Lower lobe of right lung (tissue), 2 donors: ENCODE results near the gene WDR46. TPM values are rescaled to one million over a fixed set of nuclear protein-coding genes. Genes with fewer than 3 reads are reported as not detected.

Source experiments
- ATAC-seq, 2 donors: fragments of 200-7000 bp; cut with Tn5 transposase; one replicate each; pipeline ENCODE4 v1.9.1; 2020 to 2022; ENCODE audit warnings: mild to moderate bottlenecking in 2 of 2, moderate library complexity in 2 of 2
- DNase-seq: peaks from one replicate; pipeline ENCODE4 v3.0.0-alpha.2; 2020
- H3K27ac ChIP-seq: fragments of 200-600 bp; one replicate; pipeline ENCODE4 v1.8.0; 2022
- H3K27me3 ChIP-seq: fragments of 200-600 bp; one replicate; pipeline ENCODE4 v1.8.0; 2022; ENCODE audit warnings: low read depth
- H3K36me3 ChIP-seq: fragments of 200-600 bp; one replicate; pipeline ENCODE4 v1.8.0; 2022; ENCODE audit warnings: mild to moderate bottlenecking
- H3K4me1 ChIP-seq: fragments of 200-600 bp; one replicate; pipeline ENCODE4 v1.8.0; 2022
- H3K4me3 ChIP-seq: fragments of 200-600 bp; one replicate; pipeline ENCODE4 v1.8.0; 2022; ENCODE audit warnings: mild to moderate bottlenecking
- H3K9me3 ChIP-seq: fragments of 200-600 bp; one replicate; pipeline ENCODE4 v1.8.0; 2022
- CTCF ChIP-seq: fragments of 200-600 bp; IDR thresholded peaks from one replicate; pipeline ENCODE4 v1.8.0; 2022; ENCODE audit warnings: antibody characterized with exemption, mild to moderate bottlenecking
- intact Hi-C: fragments of 100-400 bp; cut with DNase I; formaldehyde crosslinking; loops from one replicate; pipeline ENCODE4 v1.11.0; 2022
- total RNA-seq: library from RNA; stranded (reverse); fragmentation: NEBNext Ultra II Directional; extraction: Animal tissue kit (Norgen Biotek cat#: 25700); gene quantifications from one replicate; pipeline ENCODE4 v1.2.1, GENCODE V29; 2021
- donor health status: DM: no; HTN: yes; CAD: no; lungs with severe emphysema.

The WDR46 gene
- total RNA-seq, 1 donor from 2014 or later, result 34.4 TPM

DNA sequence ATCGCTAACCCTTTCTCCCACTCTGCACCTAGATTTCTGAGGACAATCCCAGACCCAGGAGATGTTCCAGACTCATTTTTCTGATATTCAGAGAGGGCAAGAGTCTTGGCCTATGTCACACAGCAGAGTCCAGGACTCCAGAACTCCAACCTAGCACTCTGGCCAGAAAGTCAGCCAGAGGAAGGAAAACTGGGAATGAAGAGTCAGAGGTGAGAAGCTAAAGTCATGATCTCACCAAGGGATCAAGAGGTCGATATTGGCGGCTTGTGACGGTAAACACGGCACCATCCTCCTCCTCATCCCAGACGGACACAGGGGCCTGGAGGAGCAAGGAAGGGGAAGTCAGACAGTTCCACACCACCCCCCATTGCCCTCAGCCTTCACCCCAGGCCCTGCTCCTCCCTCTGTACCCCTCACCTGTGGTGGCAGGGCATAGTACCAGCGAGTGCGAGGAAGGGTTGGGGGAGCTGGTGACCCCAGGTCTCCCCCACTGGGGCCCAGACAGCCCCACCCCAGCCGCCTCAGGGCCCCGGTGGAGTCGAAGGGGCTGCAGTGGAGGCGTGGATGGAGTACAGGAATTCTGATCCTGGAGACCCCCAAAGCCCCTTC lies 7.9 kb upstream of the WDR46 start:
- H3K9me3 ChIP-seq, result no peaks in the 10 kb centered on the region
- intact Hi-C loops, result no loop called here
- no peak for ATAC-seq
- peak overlapping the region; percentile 90 for H3K27ac ChIP-seq
- peaks cover 38% of the 10 kb centered on the region for H3K4me1 ChIP-seq
- DNase-seq, result no peak
- H3K27me3 ChIP-seq, result no peaks in the 10 kb centered on the region
- no peak for TF ChIP-seq CTCF
- H3K4me3 ChIP-seq, result peak overlapping the region; percentile 70
- H3K36me3 ChIP-seq, result peaks cover 55% of the 10 kb centered on the region

DNA sequence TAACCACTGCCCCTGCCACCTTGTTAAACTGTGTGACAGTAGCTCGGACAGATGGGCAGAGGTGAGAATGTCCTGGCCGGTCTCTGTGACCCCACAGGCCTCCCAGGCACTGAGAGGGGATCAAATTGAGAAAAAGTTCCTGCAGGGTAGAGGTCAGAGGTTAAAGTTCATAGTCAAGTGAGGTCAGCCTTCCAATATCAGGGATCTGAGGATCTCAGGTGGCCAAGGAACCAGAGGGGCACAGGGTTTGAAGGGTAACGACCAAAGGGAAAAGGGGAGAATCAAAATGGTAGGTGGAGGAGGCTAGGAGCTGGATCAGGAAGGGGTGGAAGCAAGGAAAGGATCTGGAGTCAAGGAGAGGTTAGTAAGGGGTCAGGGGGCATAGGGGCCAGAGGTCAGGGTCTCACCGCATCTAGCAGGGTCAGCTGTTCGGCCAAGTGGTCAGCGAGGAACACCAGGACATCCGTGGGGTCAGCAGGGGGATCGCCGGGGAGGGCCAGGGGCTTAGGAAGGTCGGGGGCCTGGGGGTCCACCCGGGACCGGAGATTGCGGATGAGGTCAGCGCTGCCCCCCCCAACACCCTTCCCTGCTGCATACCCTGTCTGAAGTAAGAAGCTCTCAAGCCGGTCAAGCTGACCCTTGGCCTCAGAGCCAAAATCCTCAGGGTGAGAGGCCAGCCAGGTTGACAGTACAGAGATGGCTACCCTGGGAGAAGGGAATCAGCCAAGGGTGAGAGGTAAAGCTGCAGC lies 6.8 kb upstream of the WDR46 start:
- Histone ChIP-seq H3K9me3 (no peaks in the 10 kb centered on the region), H3K4me3 (no peak overlapping the region), H3K36me3 (peaks cover 61% of the 10 kb centered on the region), H3K4me1 (peaks cover 30% of the 10 kb centered on the region), H3K27ac (no peak overlapping the region), H3K27me3 (no peaks in the 10 kb centered on the region)
- ATAC-seq (no peak), DNase-seq (no peak)
- no peak for TF ChIP-seq CTCF
- intact Hi-C loops, result no loop called here

DNA sequence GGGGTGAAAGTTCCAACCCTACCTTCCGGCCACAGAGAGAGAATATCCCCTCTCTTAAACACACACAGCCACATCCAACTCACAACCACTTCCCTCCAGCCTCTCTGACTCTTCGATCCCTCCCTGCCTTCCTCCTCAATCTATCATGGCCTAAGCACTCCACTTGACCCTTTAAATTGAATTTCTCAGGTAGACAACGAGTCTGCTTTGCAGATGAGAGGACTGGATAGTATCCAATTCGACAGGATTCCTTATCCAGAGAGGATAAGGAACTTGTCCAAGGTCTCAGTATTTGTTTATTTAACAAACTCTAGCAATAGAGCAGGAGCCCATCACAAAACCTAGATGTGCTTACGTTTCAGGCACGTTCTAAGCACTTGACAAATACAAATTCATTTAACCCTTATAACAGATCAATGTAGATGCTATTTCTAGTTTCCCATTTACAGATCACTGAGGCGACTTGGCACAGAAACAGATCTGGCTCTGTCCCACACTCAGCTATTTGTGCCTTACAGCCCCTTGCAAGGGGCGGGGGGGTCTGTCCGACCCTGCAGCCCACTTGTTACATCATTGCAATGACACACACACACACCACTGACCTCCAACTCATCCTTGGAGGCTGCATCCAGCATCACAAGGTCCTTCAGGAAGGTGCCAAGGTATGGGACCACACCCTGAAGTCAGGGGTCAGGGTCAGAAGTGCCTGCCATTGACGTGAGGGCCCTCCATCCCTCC lies 5.2 kb upstream of the WDR46 start:
- Histone ChIP-seq H3K27ac (no peak overlapping the region), H3K4me1 (peaks cover 32% of the 10 kb centered on the region), H3K36me3 (peaks cover 64% of the 10 kb centered on the region), H3K4me3 (no peak overlapping the region), H3K27me3 (no peaks in the 10 kb centered on the region), H3K9me3 (no peaks in the 10 kb centered on the region)
- no peak for TF ChIP-seq CTCF
- intact Hi-C loops, result no loop called here
- DNase-seq, result no peak
- ATAC-seq, result no peak

- no peak overlapping the region for H3K27ac ChIP-seq
- no peak overlapping the region for H3K4me3 ChIP-seq
- no peaks in the 10 kb centered on the region for H3K27me3 ChIP-seq
- intact Hi-C loops, result no loop called here
- no peaks in the 10 kb centered on the region for H3K9me3 ChIP-seq
- H3K4me1 ChIP-seq, result peaks cover 37% of the 10 kb centered on the region
- peaks cover 64% of the 10 kb centered on the region for H3K36me3 ChIP-seq
- no peak for TF ChIP-seq CTCF
- ATAC-seq (no peak), DNase-seq (no peak)
Observed at GRCh38 chr6:33292996-33293682, 4.1 kb upstream of the WDR46 start.

- no peak for ATAC-seq
- H3K36me3 ChIP-seq, result peaks cover 74% of the 10 kb centered on the region
Observed at GRCh38 chr6:33290459-33290858, 1.4 kb upstream of the WDR46 start.

More at GRCh38 chr6:33290459-33290858, 1.4 kb upstream of the WDR46 start:
- Histone ChIP-seq H3K27me3 (no peaks in the 10 kb centered on the region), H3K4me1 (peaks cover 25% of the 10 kb centered on the region), H3K9me3 (no peaks in the 10 kb centered on the region), H3K27ac (no peak overlapping the region), H3K4me3 (peak overlapping the region; percentile 76)
- intact Hi-C loops, result no loop called here
- DNase-seq, result no peak
- no peak for TF ChIP-seq CTCF
